NCI-H2029 treated with DMSO at 0.1 percent for 48 hours (cell line): ENCODE results near the gene ERMARD.
"Not testable (repeated sequence)": the region's sequence is repeated elsewhere in the genome, so short reads cannot be mapped to it uniquely, and the experiment has no call there.

Experiments
- DNase-seq: peaks from one replicate; lab custom pipeline; 2025; lab: John Stamatoyannopoulos, UW

ERMARD gene

DNA sequence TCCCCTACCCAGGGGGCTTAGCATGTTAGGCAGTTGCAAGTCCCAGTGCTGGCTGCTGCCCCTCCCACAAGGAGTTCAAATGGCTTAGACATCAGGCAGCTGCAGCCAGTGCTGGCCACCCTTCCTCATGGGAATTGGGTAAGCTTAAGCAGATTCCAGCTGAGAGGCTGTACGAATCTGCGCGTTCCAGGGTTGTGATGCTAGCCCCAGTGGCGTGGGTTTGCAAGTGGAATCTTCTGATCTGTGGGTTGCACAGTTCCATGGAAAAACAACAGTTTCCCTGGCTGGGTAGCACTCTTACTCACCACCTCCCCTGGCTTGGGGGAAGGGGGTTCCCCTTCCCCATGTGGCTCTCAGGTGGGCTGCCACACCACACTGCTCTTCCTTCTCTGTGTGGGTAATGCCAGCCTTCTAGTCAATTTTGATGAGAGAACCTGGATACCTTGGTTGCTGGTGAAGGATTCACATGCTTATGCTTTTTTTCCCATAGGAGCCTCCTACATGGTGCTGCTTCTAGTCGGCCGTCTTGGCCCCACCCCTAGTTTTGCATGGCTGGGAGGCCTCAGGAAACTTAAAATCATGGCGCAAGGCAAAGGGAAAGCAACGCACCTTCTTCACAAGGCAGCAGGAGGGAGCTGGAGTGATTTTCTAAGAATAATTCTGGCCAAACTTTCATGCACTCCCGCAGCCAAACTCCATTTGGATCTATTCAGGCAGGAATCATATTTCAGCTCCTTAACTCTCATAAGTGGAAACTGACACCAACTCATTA lies 13.0 kb upstream of the ERMARD start:
- no peak for DNase-seq

DNA sequence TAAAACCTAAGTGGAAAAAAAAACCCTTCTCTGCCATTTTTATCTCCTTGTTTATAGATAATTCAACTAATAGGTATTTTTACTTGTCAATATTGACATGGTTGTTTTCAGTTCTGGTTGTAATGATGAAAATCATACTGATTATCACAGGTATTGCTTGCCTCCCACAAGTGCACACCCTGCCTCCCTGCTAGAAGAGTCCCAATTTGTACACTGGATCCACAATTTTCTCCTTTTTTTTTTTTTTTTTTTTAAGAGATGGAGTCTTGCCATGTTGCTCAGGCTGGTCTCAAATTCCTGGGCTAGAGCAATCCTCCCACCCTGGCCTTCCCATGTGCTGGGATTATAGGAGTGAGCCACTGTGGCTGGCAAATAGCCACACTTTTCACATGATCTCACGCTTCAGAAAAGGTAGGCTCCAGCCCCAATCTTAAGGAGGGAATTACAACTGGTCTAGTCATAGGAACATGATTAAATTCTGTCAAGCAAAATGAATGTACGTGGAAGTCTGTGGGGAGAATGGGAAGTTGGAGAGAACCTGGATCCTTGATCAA lies 12.4 kb upstream of the ERMARD start:
- DNase-seq: peak; percentile 67

DNA sequence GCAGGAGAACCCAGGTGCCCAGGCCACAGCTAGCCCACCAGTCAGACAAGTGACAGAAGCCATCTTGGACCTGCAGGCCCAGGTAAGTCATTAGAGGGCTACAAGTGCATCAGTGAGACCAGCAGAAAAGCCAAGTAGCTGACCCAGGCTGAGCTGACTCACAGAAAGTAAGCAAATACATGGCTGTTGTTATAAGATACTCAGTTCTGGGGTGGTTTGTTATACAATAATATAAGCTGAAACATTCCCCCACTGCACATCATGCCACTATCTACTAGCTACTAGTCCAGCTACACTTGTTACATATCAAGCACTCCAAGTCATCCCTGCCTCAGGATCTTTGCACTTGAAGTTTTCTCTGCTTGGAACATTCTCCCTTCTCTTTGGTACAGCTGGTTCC lies 10.1 kb upstream of the ERMARD start:
- no peak for DNase-seq

DNA sequence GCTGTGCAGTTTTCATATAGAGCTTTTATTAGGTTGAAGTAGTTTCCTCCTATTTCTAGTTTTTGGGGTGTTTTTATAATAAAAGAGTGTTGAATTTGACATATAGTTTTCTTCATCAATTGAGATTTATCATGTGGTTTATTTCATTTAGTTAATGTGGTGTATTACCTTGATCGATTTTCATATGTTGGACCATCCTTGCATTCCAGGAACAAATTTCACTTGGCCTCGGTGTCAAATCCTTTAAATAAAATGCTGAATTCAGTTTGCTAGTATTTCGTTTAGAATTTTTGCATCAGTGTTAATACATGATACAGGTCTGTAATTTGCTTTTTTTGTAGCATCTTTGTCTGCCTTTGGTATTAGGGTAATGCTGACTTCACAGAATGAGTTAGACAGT lies 6.0 kb upstream of the ERMARD start:
- DNase-seq: no peak

DNA sequence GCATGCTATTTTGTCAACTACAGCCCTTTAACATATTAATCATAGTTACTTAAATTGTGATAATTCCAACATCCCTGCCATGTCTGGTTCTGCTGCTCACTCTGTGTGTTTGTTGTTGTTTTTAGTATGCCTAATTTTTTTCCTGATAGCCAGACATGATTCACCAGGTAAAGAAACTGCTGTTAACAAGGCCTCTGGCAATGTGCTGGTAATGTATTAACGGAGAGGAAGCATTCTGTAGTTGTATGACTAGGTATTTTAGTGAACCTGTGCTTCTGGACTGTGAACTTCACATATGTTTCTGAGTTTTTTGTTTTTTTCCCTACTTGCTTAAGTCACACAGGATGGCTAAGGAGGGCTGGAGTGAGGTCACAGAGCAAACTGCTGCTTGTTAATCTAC lies 4.9 kb upstream of the ERMARD start:
- DNase-seq: no peak

DNA sequence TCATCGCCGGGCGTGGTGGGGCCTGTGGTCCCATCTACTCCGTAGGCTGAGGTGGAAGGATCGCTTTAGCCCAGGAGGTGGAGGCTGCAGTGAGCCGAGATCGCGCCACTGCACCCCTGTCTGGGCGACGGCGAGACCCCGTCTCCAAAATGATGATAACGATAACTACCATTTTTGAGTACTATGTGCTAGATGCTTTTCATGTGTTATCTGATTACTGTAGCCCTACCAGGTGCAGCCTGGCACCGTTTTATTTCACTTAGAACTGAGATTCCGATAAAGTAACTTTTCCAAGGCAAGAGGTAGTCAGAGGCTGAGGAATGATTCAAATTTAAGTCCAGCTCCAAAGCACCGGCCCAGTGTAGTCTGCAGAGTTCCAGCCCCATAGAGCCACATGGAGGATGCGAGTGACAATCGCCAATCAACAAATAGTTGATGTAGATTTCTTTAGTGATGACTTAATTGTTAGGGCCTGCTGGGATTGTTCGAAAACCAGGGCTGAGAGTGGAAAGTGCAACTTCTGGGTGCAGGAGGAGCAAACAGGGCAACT lies 727 bp downstream of the ERMARD start:
- no peak for DNase-seq

DNA sequence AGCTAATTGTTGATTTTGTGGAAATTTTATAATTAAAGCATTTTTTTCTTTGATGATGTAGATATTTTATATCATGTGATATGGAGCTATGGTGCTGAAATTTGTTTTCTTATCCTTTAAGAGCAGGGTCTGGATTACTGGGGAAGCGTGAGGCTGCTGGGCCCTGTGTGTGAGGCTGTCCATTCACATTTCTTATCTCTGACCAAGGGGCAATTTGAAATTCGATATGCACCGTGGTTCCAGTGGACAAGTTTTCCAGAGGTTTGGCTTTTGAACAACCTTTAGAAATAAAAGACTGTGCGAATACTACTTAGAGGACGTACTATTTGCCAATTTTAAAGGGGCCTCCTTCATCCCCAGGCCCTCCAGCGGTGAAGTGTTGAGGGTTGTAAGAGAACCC lies 3.7 kb downstream of the ERMARD start:
- no peak for DNase-seq

DNA sequence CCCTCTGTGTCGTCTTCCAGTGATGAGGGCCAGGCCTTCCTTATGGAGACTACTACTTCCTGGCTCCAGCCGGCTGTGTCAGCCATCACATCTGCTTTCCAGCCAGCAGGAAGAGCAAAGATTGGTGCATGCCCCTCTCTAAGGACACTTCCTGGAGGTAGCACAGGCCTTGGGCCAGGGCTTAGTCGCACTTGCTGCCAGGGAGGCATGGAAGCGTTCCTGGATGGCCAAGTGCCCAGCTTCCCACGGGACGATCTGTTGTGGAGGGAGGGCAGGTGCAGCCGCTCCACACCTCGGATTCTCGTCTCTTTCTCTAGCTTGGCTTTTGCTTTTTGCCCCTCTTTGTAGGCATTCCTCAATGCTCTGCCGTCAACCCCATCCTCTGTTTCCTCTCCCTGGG lies 11.9 kb downstream of the ERMARD start:
- no peak for DNase-seq

DNA sequence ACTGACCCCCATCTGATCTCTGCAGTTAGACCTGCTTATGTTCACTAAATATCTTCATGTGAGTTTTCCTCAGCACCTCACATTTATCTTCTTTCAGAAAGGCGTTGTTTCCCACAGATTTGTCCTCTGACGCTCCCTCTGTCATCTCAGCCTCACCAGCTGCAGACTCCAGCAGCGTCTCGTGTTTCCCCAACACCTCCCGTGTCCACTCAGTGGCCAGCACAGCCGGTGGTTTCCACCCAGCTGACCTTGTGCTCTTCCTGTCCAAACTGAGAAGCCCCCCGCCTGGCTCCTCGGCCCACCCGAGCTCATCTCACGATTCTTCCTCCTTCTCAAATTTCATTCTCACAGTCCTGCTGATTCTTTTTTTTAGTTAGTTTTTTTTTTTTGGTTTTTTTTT lies 12.5 kb downstream of the ERMARD start:
- no peak for DNase-seq

DNA sequence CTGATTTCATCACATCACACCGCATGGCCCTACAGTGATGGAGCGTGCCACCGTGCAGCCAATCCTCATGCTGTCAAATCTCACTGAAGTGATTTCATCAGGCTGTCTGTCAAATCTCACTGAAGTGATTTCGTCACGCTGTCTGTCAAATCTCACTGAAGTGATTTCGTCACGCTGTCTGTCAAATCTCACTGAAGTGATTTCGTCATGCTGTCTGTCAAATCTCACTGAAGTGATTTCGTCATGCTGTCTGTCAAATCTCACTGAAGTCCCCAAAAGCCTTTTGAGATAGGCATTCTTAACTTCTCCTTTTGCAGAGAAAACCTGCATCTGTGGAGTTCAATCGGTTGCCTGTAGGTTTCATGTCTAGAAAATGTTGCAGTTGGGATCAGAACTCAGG lies 14.4 kb downstream of the ERMARD start:
- DNase-seq: not testable (repeated sequence)

DNA sequence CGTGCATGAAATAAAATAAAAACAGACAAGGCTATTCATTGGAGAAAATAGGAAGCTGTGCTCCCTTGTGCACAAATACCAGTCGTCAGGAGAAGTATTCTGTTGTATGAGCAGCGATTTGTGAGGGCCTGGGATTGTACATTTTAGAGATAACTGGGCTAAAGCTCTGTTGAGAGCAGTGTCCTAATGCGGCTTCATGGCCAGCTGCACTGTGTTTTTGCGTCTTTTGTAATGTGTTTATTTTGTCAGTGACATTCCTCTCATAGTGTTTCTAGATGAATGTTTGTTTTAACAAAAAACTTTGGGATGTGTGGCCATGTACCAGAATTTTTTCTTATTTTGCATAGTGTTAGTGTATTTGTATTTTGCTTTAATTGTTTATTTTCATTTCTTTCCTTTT lies 14.8 kb downstream of the ERMARD start:
- no peak for DNase-seq

DNA sequence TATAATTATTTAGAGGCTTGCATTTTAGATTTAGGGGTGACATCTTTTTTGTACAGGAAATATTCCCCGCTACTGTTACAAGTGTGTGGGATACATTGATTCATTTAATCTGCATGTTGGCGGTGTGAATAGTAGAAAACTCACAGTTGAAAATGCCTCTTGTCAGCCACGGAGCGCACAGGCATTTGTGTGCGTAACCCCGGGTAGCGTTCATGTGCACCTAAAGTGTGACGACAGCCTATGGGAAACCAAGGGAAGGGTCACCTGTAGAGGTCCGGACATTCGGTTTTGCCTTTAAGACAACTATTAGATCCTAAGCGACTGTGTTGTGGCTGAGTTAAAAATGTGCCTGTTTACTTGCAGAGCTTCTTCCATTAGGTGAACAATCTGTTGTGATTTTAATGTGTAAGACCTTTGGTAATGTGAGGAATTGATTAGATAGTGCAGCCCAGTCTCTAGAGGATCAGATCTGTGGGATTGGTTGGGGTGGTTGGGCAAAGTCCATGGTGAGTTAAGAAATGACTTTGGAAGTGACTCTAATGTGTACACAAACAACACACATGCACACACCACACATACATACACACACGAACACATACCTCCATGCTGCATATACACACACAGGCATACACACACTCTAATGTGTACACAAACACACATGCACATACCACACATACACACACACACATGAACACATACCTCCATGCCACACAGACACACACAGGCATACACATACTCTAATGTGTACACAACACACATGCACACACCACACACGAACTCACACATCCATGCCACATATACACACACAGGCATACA lies 15.7 kb downstream of the ERMARD start:
- no peak for DNase-seq

DNA sequence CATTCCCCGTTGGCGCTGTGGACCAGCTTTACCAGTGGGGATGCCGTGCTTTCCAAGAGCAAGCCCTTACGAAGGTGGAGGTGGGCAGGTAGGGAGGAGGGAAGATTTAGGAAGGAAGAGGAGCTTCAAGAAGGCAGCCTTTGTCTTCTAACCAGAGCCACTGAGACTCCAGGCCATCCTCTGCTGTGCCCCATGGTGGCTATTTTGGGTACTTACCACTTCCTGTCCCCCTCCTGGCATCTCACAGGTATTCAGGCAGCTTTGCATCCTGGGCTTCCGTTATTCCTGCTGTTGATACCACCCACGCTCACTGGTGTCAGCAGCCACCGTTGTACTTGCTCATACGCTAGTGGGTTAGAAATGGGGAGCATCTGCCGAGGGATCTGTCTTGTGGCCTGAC lies 22.9 kb downstream of the ERMARD start:
- DNase-seq: no peak

DNA sequence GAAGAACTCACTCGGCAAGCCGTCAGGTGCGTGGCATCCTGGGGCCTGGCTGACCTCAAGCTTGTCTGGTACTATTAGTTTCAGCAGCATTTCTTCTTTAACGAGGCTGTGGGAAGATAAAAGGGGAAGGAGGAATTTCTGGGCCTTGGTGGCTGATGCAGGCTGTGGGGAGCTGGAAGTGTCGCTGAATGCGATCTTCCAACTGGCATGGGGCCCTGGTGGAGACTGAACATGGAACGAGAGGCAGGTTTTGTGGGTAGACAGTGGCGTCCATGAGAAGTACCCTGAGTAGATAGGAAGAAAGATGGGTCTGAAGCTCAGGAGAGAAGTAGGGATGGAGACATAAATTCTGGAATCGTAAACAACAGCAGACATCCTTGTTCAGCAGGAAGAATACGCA lies 23.9 kb downstream of the ERMARD start:
- DNase-seq: no peak

DNA sequence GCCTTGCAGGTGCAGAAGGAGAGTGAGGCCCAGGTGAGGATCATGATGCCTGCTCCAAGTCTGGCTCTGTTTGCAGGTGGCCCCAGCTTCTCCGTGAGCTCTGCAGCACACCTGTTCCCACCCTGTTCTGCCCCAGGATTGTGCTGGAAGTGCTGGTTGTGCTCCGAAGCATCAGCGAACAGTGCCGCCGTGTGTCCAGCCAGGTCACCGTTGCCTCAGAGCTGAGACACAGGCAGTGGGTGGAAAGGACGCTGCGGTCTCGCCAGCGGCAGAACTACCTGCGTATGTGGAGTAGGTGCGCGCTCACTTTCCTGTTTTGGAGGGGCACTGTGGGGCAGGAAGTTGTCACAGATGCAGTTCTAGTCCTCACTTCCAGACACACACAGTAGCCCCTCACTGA lies 25.0 kb downstream of the ERMARD start:
- no peak for DNase-seq

DNA sequence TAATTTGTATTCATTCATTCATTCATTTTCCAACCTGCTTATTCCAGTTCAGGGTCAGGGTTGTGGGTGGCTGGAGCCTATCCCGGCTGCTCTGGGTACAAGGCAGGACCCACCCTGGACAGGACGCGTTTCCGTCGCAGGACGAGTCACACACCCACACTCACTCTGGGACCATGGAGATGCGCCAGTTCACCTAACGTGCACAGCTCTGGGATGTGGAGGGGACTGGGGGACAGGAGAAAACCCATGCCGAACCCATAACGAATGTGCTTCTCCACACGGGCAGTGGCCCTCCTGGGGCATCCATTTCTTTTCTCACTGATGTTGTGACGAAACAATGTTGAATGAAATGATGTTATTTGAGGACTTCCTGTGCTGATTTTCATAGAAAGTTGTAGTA lies 26.5 kb downstream of the ERMARD start:
- no peak for DNase-seq

DNA sequence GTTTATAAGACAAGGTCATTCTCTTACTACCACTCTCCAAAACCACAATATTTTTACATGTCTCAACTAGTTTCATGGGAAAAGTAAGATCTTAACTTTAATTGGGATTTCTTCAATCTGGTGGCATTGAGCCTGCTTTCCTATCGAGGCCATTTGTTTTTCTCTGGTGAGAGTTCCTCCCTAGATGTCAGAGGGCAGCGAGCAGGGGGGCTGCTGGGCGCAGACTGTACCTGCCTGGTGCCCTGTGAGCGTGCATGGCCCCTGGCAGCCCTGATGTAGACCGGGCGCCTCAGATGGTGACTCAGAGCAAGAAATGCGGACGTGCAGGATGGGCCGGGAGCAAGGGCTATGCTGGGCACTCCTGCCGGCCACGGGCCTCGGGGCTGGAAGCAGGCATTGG lies 27.2 kb downstream of the ERMARD start:
- DNase-seq: no peak

DNA sequence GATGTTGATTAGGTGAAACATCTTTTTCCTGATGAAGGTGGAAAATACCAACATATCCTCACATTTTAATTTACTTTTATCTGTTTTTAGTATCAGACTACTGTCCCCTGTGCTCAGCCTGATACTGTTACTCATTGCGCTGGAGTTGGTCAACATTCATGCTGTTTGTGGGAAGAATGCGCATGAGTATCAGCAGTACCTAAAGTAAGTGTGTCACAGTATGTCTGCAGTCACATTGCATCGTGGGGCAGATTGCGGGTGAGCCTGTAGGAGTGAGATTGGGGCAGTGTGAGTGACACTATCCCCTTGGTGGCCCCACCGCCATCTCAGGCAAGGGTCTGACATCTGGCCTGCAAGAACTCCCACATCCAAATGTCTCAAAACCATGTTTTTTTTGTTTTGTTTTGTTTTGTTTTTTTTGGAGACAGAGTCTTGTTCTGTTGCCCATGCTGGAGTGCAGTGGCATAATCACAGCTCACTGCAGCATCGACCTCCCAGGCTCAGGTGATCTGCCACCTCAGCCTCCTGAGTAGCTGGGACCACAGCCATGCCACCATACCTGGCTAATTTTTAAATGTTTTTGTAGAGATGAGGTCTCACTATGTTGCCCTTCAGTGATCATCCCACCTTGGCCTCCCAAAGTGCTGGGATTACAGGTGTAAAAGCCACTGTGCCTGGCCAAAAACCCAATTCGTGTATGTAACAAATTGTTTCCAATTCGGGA lies 27.8 kb downstream of the ERMARD start:
- no peak for DNase-seq

DNA sequence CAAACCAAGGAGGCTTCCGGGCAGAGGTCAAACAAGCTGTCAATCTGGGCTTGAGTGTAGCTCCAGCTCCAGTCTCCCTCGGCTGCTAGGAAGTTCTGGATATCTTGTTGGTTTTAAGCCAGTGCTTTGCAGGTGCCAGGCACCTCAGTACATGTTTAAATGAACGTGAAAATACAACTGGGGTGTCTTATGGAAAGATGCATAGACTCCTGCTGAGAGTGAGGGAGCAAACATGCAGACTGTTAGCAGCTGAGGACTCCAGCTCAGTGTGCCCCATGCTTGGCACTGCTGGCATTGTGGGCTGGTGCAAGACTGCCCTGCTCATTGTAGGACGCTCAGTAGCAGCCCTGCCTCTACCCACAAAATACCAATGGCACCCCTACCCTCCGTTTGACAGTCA lies 28.5 kb downstream of the ERMARD start:
- no peak for DNase-seq

DNA sequence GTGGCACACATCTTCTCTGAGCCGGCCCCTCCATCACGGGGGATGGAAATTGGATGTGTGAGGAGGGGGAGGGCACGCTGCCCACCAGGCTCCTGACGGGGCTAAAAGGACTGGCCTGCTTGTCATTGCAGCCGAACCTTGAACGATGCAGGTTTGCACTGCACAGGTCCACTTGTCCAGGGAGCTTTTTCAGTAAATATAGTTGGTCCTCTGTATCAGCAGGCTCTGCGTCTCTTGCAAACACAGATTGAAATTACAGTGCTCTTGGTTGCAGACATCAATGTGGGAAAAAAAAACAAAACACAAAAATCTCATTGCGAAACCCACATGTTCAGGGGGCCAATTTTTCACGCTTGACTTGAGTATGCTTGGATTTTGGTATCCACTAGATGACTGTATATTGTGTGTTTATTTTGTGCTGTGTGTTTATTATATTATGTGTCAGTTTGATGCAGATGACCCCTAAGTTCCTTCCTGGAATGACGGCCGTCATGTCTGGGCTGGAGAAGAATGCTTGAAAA lies 29.2 kb downstream of the ERMARD start:
- DNase-seq: no peak

DNA sequence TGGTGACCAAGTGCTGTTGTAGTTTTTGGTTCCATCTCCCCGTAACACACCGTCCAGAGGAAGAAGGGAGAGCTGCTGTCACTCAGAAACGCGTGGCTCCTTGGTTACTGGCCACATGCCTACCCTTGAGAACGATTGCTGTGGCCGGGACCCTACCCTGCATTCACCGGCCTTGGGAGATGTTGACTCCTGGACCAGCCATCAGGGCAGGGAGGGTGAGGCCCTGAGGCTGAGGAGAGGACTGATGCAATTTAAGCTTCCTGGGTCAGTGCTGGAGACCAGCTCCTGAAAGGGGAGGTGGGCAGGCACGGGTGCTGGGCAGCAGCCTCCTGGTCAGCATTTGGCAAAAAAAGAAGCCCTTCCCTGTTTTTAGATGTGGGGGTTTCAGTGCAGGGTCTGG lies 31.5 kb downstream of the ERMARD start:
- no peak for DNase-seq

DNA sequence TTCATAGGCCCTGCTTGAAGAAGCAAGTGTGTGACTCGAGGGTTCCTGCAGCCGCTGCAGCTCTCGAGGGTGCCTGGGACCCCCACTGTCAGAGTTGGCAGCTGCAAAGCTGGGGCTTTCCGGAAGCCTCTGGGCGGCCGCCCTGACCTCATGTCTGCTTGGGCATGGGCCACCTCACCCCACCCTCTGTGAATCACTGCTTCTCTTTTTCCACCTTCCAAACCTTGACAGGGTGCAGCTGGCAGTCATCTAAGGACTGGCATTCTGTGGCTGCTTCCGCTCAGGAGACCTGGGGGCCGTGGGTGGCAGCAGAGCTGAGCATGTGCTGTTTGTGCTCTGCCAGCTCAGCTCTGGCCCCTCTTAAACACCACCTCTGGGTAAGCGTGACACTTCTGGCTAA lies 32.0 kb downstream of the ERMARD start:
- no peak for DNase-seq
